GM12891 (cell line): Measurements from ENCODE around the gene CACTIN.

Experiments
- PAX5 ChIP-seq: IDR thresholded peaks from 2 replicates; pipeline ENCODE4 v1.6.1; 2011; ENCODE audit warnings: low read length, moderate library complexity, mild to moderate bottlenecking; ENCODE audit not compliant: insufficient read depth, severe bottlenecking
- POLR2A ChIP-seq: IDR thresholded peaks from 2 replicates; pipeline ENCODE4 v1.6.1; 2011; ENCODE audit warnings: low read depth, low read length, control low read depth
- POLR2AphosphoS5 ChIP-seq: IDR thresholded peaks from 2 replicates; pipeline ENCODE4 v1.6.1; 2011; ENCODE audit warnings: low read depth, low read length, control low read depth
- SPI1 ChIP-seq: IDR thresholded peaks from 2 replicates; pipeline ENCODE4 v1.6.1; 2011; ENCODE audit warnings: low read depth, low read length, control low read depth
- TAF1 ChIP-seq: IDR thresholded peaks from 2 replicates; pipeline ENCODE4 v1.6.1; 2011; ENCODE audit warnings: low read depth, low read length, control low read depth

GRCh38 chr19:3580156-3580934, 46.2 kb downstream of the CACTIN start:
- no peak for TF ChIP-seq POLR2AphosphoS5
- no peak for TF ChIP-seq POLR2A
- no peak for TF ChIP-seq SPI1
- TF ChIP-seq TAF1 = no peak
- TF ChIP-seq PAX5 = no peak
